ENCODE measurements around the gene OR1A2.
"Not testable (repeated sequence)": the region's sequence is repeated elsewhere in the genome, so short reads cannot be mapped to it uniquely, and the experiment has no call there.

The OR1A2 gene

GRCh38 chr17:3197219-3197618, at the start of gene OR1A2:
Gene OR1A2, plus strand, starts transcription at chr17:3197519. Its CDS starts 0 bp downstream, at chr17:3197519.
- H3K4me3 ChIP-seq (ENCODE audit: low read length): no peak within 1 kb of the TSS
- no peak within 1 kb of the TSS for H3K27ac ChIP-seq (ENCODE audit: low read depth, low read length)
- H3K36me3 ChIP-seq (ENCODE audit: control insufficient read depth, insufficient read depth, low read length): no peaks in the 10 kb centered on the region
- H3K4me1 ChIP-seq (ENCODE audit: control insufficient read depth, insufficient read depth, low read length): no peaks in the 10 kb centered on the region
- H3K9ac ChIP-seq (ENCODE audit: low read length): no peak within 1 kb of the TSS
- no peaks in the 10 kb centered on the region for H3K27me3 ChIP-seq (ENCODE audit: control insufficient read depth, insufficient read depth, low read length)

GRCh38 chr17:3157218-3157617, 40.1 kb upstream of the OR1A2 start:
- no peak overlapping the region for H3K9ac ChIP-seq (ENCODE audit: low read length)
- no peaks in the 10 kb centered on the region for H3K27me3 ChIP-seq (ENCODE audit: control insufficient read depth, insufficient read depth, low read length)
- no peaks in the 10 kb centered on the region for H3K36me3 ChIP-seq (ENCODE audit: control insufficient read depth, insufficient read depth, low read length)
- no peak overlapping the region for H3K4me3 ChIP-seq (ENCODE audit: low read length)
- H3K27ac ChIP-seq (ENCODE audit: low read depth, low read length): no peak overlapping the region
- H3K4me1 ChIP-seq (ENCODE audit: control insufficient read depth, insufficient read depth, low read length): no peaks in the 10 kb centered on the region

- no peaks in the 10 kb centered on the region for H3K4me1 ChIP-seq (ENCODE audit: control insufficient read depth, insufficient read depth, low read length)
- H3K27me3 ChIP-seq (ENCODE audit: control insufficient read depth, insufficient read depth, low read length): no peaks in the 10 kb centered on the region
- no peaks in the 10 kb centered on the region for H3K36me3 ChIP-seq (ENCODE audit: control insufficient read depth, insufficient read depth, low read length)
- no peak overlapping the region for H3K9ac ChIP-seq (ENCODE audit: low read length)
- H3K27ac ChIP-seq (ENCODE audit: low read depth, low read length): no peak overlapping the region
- H3K4me3 ChIP-seq (ENCODE audit: low read length): no peak overlapping the region
Observed at GRCh38 chr17:3167574-3167973, 29.7 kb upstream of the OR1A2 start.

DNA sequence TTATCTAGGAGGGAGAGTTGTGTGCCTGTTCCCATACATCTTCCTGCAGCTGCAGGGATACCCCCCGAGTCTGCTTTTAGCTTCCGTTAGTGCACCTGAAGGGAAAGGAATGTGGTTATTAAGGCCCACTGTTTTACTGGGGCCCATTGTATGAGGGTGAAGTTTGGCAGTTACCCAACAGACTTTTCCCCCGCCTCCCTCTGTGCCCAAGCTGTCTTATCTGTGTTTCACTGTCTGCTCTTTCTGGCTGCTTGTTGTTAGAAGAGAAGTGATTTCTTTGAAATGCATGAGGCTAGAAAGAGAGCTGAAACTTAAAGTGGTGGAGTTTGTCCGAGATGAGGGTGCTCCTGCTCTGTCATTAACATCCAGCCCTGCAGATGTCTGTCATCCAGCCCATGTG, 7.4 kb upstream of the OR1A2 start:
- H3K4me1 ChIP-seq (ENCODE audit: control insufficient read depth, insufficient read depth, low read length): peaks cover 5% of the 10 kb centered on the region
- H3K27ac ChIP-seq (ENCODE audit: low read depth, low read length): no peak overlapping the region
- H3K4me3 ChIP-seq (ENCODE audit: low read length): no peak overlapping the region
- no peak overlapping the region for H3K9ac ChIP-seq (ENCODE audit: low read length)
- H3K36me3 ChIP-seq (ENCODE audit: control insufficient read depth, insufficient read depth, low read length): no peaks in the 10 kb centered on the region
- no peaks in the 10 kb centered on the region for H3K27me3 ChIP-seq (ENCODE audit: control insufficient read depth, insufficient read depth, low read length)

DNA sequence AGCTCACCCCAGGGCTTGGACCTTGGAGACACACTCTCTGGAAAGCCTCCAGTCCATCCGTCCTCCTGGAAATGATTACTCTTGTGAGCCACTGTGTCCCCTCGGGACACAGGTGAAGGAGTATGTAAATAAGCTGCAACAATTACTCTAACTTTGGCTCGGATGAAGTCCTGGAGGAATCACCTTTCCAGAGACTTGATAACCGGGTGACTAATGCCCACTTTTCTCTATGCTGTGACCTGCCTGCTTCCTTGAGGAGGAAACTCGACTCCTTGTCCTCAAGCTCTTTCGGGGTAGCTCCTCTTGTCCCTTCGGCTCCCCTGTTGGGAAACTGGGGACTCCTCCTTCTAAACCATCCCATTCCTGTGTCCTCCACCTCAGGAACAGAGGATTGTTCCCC, 10.0 kb downstream of the OR1A2 start, which contains the start of gene OR1A1:
OR1A1 (plus strand) TSS at position 301 of the 400 bp plus-strand sequence. CDS start 7,954 bp downstream, outside the sequence.
- H3K36me3 ChIP-seq (ENCODE audit: control insufficient read depth, insufficient read depth, low read length): no peaks in the 10 kb centered on the region
- no peak within 1 kb of the TSS for H3K9ac ChIP-seq (ENCODE audit: low read length)
- H3K27ac ChIP-seq (ENCODE audit: low read depth, low read length): no peak within 1 kb of the TSS
- H3K4me3 ChIP-seq (ENCODE audit: low read length): no peak within 1 kb of the TSS
- no peaks in the 10 kb centered on the region for H3K4me1 ChIP-seq (ENCODE audit: control insufficient read depth, insufficient read depth, low read length)
- no peaks in the 10 kb centered on the region for H3K27me3 ChIP-seq (ENCODE audit: control insufficient read depth, insufficient read depth, low read length)

DNA sequence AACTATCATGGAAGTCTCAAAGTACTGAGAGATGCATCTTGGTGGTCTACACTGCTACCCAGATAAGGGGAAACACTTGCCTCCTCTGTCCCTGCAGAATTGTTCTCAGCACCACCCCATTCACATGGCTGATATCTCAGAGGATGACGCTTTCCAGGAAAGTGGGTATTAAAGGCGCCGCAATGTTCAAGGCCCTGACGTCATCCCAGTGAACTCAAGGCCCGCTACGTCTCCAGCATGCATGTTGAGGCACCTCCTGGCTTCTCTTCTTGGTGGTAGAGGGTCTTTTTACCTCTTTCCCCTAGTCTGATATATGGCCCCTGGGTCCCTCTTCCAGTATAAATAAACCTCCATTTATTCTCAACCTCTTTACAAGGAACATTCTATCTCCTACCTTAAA, 11.2 kb downstream of the OR1A2 start:
- no peak overlapping the region for H3K27ac ChIP-seq (ENCODE audit: low read depth, low read length)
- no peaks in the 10 kb centered on the region for H3K36me3 ChIP-seq (ENCODE audit: control insufficient read depth, insufficient read depth, low read length)
- no peak overlapping the region for H3K9ac ChIP-seq (ENCODE audit: low read length)
- H3K4me3 ChIP-seq (ENCODE audit: low read length): no peak overlapping the region
- H3K4me1 ChIP-seq (ENCODE audit: control insufficient read depth, insufficient read depth, low read length): no peaks in the 10 kb centered on the region
- no peaks in the 10 kb centered on the region for H3K27me3 ChIP-seq (ENCODE audit: control insufficient read depth, insufficient read depth, low read length)

DNA sequence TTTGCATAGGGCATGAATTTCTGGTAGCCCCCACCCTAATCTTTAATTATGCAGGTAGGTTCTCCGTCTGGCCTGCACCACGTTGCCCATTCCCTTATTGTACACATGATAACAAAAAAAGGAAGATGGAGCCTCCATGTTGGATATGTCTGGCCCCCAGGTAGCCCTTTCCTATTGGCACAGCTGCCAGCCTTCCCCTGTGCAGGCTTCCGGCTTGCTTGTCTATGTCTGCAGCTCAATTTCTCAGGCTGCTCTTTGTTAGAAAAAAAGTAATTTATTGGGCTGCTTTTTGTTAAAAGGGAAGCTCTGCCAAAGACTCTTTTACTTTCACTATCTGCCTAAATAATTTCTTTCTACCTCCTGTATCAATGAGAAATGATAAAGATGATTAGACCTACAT, 15.7 kb downstream of the OR1A2 start:
- H3K4me3 ChIP-seq (ENCODE audit: low read length): no peak overlapping the region
- no peaks in the 10 kb centered on the region for H3K4me1 ChIP-seq (ENCODE audit: control insufficient read depth, insufficient read depth, low read length)
- no peak overlapping the region for H3K9ac ChIP-seq (ENCODE audit: low read length)
- H3K27ac ChIP-seq (ENCODE audit: low read depth, low read length): no peak overlapping the region
- no peaks in the 10 kb centered on the region for H3K27me3 ChIP-seq (ENCODE audit: control insufficient read depth, insufficient read depth, low read length)
- H3K36me3 ChIP-seq (ENCODE audit: control insufficient read depth, insufficient read depth, low read length): no peaks in the 10 kb centered on the region

- H3K4me3 ChIP-seq (ENCODE audit: low read length): no peak overlapping the region
- no peak overlapping the region for H3K9ac ChIP-seq (ENCODE audit: low read length)
- no peak overlapping the region for H3K27ac ChIP-seq (ENCODE audit: low read depth, low read length)
- no peaks in the 10 kb centered on the region for H3K4me1 ChIP-seq (ENCODE audit: control insufficient read depth, insufficient read depth, low read length)
- no peaks in the 10 kb centered on the region for H3K27me3 ChIP-seq (ENCODE audit: control insufficient read depth, insufficient read depth, low read length)
- H3K36me3 ChIP-seq (ENCODE audit: control insufficient read depth, insufficient read depth, low read length): no peaks in the 10 kb centered on the region
Observed at GRCh38 chr17:3213587-3213986, 16.3 kb downstream of the OR1A2 start.

DNA sequence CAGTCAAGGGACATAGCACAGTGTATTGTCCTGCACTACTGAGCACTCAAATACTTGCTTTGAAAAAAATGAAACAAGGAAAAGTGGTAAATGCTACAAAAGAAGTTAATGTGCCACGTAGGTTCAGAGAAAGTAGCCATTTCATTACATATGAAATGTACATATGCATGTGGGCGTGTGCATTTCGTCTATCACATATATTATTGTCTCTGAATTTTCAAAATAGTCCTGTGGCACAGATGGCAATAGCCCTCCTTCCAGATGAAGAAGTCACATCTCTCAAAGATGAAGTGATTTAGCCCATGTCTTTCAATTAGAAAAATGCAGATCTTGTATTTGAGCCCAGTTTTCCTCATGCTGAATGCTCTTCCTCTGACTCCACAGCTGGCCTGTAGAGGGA, 22.7 kb downstream of the OR1A2 start:
- H3K4me1 ChIP-seq (ENCODE audit: control insufficient read depth, insufficient read depth, low read length); H3K36me3 ChIP-seq (ENCODE audit: control insufficient read depth, insufficient read depth, low read length); H3K9ac ChIP-seq (ENCODE audit: low read length); H3K4me3 ChIP-seq (ENCODE audit: low read length); H3K27me3 ChIP-seq (ENCODE audit: control insufficient read depth, insufficient read depth, low read length); H3K27ac ChIP-seq (ENCODE audit: low read depth, low read length): not testable (repeated sequence)

GRCh38 chr17:3221850-3222249, 24.5 kb downstream of the OR1A2 start:
- H3K4me1 ChIP-seq (ENCODE audit: control insufficient read depth, insufficient read depth, low read length): no peaks in the 10 kb centered on the region
- no peaks in the 10 kb centered on the region for H3K27me3 ChIP-seq (ENCODE audit: control insufficient read depth, insufficient read depth, low read length)
- no peak overlapping the region for H3K4me3 ChIP-seq (ENCODE audit: low read length)
- no peak overlapping the region for H3K9ac ChIP-seq (ENCODE audit: low read length)
- no peak overlapping the region for H3K27ac ChIP-seq (ENCODE audit: low read depth, low read length)
- no peaks in the 10 kb centered on the region for H3K36me3 ChIP-seq (ENCODE audit: control insufficient read depth, insufficient read depth, low read length)

GRCh38 chr17:3222505-3222904, 25.2 kb downstream of the OR1A2 start:
- no peaks in the 10 kb centered on the region for H3K27me3 ChIP-seq (ENCODE audit: control insufficient read depth, insufficient read depth, low read length)
- no peak overlapping the region for H3K9ac ChIP-seq (ENCODE audit: low read length)
- H3K4me3 ChIP-seq (ENCODE audit: low read length): no peak overlapping the region
- H3K27ac ChIP-seq (ENCODE audit: low read depth, low read length): no peak overlapping the region
- no peaks in the 10 kb centered on the region for H3K36me3 ChIP-seq (ENCODE audit: control insufficient read depth, insufficient read depth, low read length)
- H3K4me1 ChIP-seq (ENCODE audit: control insufficient read depth, insufficient read depth, low read length): no peaks in the 10 kb centered on the region

DNA sequence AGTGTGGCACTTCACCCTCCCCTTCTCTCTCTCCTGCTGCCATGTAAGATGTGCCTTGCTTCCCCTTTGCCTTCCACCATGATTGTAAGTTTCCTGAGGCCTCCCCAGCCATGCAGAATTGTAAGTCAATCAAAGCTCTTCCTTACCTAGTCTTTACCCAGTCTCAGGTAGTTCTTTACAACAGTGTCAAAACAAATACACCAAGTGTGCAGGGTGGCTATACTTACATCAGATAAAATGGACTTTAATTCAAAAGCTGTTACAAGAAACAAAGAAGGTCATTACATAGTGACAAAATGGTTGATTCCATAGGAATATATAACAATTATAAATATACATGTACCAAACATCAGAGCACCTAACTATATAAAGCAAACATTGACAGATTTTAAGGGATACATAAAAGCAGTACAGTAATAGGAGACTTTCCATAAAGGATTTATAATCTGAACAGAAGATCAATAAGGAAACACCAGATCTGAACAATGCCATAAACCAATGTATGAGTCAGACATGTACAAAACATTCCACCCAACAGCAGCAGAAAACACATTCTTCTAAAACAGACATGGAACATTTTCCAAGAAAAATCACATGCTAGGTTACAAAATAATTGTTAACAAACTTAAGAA, 27.5 kb downstream of the OR1A2 start:
- not testable (repeated sequence) for H3K27me3 ChIP-seq (ENCODE audit: control insufficient read depth, insufficient read depth, low read length); H3K27ac ChIP-seq (ENCODE audit: low read depth, low read length); H3K4me1 ChIP-seq (ENCODE audit: control insufficient read depth, insufficient read depth, low read length); H3K36me3 ChIP-seq (ENCODE audit: control insufficient read depth, insufficient read depth, low read length); H3K4me3 ChIP-seq (ENCODE audit: low read length); H3K9ac ChIP-seq (ENCODE audit: low read length)

GRCh38 chr17:3232300-3232699, 35.0 kb downstream of the OR1A2 start:
- H3K4me1 ChIP-seq (ENCODE audit: control insufficient read depth, insufficient read depth, low read length); H3K27ac ChIP-seq (ENCODE audit: low read depth, low read length); H3K36me3 ChIP-seq (ENCODE audit: control insufficient read depth, insufficient read depth, low read length); H3K27me3 ChIP-seq (ENCODE audit: control insufficient read depth, insufficient read depth, low read length); H3K4me3 ChIP-seq (ENCODE audit: low read length); H3K9ac ChIP-seq (ENCODE audit: low read length): not testable (repeated sequence)
